ENCODE measurements around the gene TRIM48.
"Not testable (repeated sequence)": the region's sequence is repeated elsewhere in the genome, so short reads cannot be mapped to it uniquely, and the experiment has no call there.

DNA sequence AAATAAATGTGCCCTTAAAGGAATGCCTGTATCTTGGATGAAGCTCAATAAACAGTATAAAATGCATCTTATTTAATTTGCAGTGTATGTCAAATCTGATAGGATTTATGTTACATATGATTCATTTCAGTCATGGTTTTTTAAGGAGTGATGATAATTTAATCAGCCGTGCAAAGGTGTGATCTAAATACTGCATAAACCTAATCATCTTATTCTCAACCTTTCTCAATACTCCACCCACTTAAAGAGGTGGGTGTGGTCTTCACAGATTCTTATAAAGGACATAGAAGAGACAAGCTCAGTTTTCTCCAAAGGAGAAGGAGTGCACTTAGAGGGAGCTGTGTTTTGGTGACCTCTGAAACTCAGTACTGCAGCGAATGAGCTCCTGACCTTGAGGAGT lies at the start of gene TRIM48:
- TF ChIP-seq EP300 (IDR thresholded peaks at IDR 0.05); POLR2A (IDR thresholded peaks at IDR 0.05; ENCODE audit: low read depth); POLR2AphosphoS5 (IDR thresholded peaks at IDR 0.05): not testable (repeated sequence)
- TF ChIP-seq, protein P1, sequence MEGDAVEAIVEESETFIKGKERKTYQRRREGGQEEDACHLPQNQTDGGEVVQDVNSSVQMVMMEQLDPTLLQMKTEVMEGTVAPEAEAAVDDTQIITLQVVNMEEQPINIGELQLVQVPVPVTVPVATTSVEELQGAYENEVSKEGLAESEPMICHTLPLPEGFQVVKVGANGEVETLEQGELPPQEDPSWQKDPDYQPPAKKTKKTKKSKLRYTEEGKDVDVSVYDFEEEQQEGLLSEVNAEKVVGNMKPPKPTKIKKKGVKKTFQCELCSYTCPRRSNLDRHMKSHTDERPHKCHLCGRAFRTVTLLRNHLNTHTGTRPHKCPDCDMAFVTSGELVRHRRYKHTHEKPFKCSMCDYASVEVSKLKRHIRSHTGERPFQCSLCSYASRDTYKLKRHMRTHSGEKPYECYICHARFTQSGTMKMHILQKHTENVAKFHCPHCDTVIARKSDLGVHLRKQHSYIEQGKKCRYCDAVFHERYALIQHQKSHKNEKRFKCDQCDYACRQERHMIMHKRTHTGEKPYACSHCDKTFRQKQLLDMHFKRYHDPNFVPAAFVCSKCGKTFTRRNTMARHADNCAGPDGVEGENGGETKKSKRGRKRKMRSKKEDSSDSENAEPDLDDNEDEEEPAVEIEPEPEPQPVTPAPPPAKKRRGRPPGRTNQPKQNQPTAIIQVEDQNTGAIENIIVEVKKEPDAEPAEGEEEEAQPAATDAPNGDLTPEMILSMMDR (IDR thresholded peaks at IDR 0.05): not testable (repeated sequence)
